HCT116 (cell line): Measurements from ENCODE around the gene REEP5.

Experiments
- CEBPB ChIP-seq: IDR thresholded peaks from 2 replicates; pipeline ENCODE4 v1.6.1; 2012; ENCODE audit warnings: low read depth
- EGR1 ChIP-seq: IDR thresholded peaks from 2 replicates; pipeline ENCODE4 v1.6.1; 2012; ENCODE audit warnings: low read depth
- EZH2 ChIP-seq: fragments of 200-600 bp; sonication (generic); IDR thresholded peaks from 2 replicates; pipeline ENCODE4 v1.6.1; 2017; ENCODE audit warnings: antibody characterized with exemption, mixed run types
- EZH2phosphoT487 ChIP-seq: fragments of 200-600 bp; IDR thresholded peaks from 2 replicates; pipeline ENCODE4 v1.6.1; 2018; ENCODE audit warnings: antibody characterized with exemption, borderline replicate concordance
- FOSL1 ChIP-seq: IDR thresholded peaks from 2 replicates; pipeline ENCODE4 v1.6.1; 2012; ENCODE audit warnings: low read depth
- MAX ChIP-seq: IDR thresholded peaks from 2 replicates; pipeline ENCODE4 v1.6.1; 2012
- POLR2A ChIP-seq: IDR thresholded peaks from 2 replicates; pipeline ENCODE4 v1.7.0; 2011; ENCODE audit warnings: borderline replicate concordance; ENCODE audit not compliant: insufficient read depth, insufficient read length; ENCODE audit errors: extremely low read depth
- POLR2AphosphoS5 ChIP-seq: IDR thresholded peaks from 2 replicates; pipeline ENCODE4 v1.6.1; 2011; ENCODE audit warnings: mild to moderate bottlenecking, low read depth, low read length, moderate library complexity
- RAD21 ChIP-seq: IDR thresholded peaks from 2 replicates; pipeline ENCODE4 v1.6.1; 2012; ENCODE audit warnings: low read depth, mild to moderate bottlenecking
- REST ChIP-seq: IDR thresholded peaks from 2 replicates; pipeline ENCODE4 v1.6.1; 2012; ENCODE audit warnings: low read depth
- SIN3A ChIP-seq: IDR thresholded peaks from 2 replicates; pipeline ENCODE4 v1.6.1; 2012; ENCODE audit warnings: low read depth
- YY1 ChIP-seq: IDR thresholded peaks from 2 replicates; pipeline ENCODE4 v1.6.1; 2011; ENCODE audit warnings: low read length, low read depth, moderate library complexity, mild to moderate bottlenecking; ENCODE audit not compliant: insufficient replicate concordance; ENCODE audit errors: extremely low read depth
- ZFX ChIP-seq: fragments of 450-650 bp; IDR thresholded peaks from 2 replicates; pipeline ENCODE4 v1.6.1; 2017
- TF ChIP-seq, protein P1 (sequence below), 3 experiments: fragments of 200-600 bp in 1 of 3; sonication (generic) in 1 of 3; IDR thresholded peaks in 2 of 3; conservative IDR thresholded peaks in 1 of 3; 2 replicates each; pipeline ENCODE4 v1.5.1; 2012 to 2017; ENCODE audit warnings: low read depth in 2 of 3, low read length in 2 of 3, antibody characterized with exemption in 1 of 3, borderline replicate concordance in 1 of 3, control low read depth in 1 of 3, mild to moderate bottlenecking in 1 of 3, mixed read lengths in 1 of 3, mixed run types in 1 of 3, moderate library complexity in 1 of 3; ENCODE audit not compliant: insufficient read depth in 1 of 3

DNA sequence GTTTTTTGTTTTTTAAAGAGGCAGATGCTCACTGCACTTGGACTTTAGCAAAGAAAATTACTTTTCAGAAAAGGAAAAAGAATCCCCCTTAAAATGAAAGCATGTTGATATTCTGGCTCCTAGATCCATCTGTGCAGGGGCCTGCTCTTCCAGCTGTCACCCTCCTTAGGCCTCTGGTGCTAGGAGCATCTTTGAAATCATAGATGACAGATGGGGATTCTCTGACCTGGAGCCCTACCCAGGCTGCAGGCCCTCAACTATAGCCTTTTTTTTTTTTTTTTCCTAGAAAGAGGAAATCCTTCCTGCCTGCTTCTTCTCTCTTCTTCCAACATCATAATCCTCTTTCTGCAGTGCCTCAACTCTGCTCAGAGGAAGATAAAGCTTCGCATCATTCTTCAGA lies 38.3 kb upstream of the REEP5 start:
- no peak for TF ChIP-seq EZH2phosphoT487
- TF ChIP-seq, protein P1, sequence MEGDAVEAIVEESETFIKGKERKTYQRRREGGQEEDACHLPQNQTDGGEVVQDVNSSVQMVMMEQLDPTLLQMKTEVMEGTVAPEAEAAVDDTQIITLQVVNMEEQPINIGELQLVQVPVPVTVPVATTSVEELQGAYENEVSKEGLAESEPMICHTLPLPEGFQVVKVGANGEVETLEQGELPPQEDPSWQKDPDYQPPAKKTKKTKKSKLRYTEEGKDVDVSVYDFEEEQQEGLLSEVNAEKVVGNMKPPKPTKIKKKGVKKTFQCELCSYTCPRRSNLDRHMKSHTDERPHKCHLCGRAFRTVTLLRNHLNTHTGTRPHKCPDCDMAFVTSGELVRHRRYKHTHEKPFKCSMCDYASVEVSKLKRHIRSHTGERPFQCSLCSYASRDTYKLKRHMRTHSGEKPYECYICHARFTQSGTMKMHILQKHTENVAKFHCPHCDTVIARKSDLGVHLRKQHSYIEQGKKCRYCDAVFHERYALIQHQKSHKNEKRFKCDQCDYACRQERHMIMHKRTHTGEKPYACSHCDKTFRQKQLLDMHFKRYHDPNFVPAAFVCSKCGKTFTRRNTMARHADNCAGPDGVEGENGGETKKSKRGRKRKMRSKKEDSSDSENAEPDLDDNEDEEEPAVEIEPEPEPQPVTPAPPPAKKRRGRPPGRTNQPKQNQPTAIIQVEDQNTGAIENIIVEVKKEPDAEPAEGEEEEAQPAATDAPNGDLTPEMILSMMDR (IDR thresholded peaks at IDR 0.05 in 2 of 3, conservative IDR thresholded peaks at IDR 0.05 in 1 of 3; ENCODE audit: borderline replicate concordance in 1 of 3, insufficient read depth in 1 of 3, low read depth in 2 of 3, low read length in 2 of 3), result no peak
- no peak for TF ChIP-seq EZH2
- TF ChIP-seq CEBPB, result no peak
- no peak for TF ChIP-seq MAX
- TF ChIP-seq RAD21, result no peak
- TF ChIP-seq POLR2A, result no peak
- TF ChIP-seq REST, result no peak
- TF ChIP-seq ZFX, result no peak
- no peak for TF ChIP-seq EGR1
- no peak for TF ChIP-seq YY1
- TF ChIP-seq FOSL1, result no peak
- no peak for TF ChIP-seq POLR2AphosphoS5
- no peak for TF ChIP-seq SIN3A
